ENCODE measurements around the gene COPZ2.
"Not testable (repeated sequence)": the region's sequence is repeated elsewhere in the genome, so short reads cannot be mapped to it uniquely, and the experiment has no call there.

COPZ2 gene

GRCh38 chr17:47988445-47988844 lies 49.2 kb downstream of the COPZ2 start:
- DNase-seq (ENCODE audit: low read depth in 3 of 3, low spot score in 1 of 3): not testable (repeated sequence)

- DNase-seq (ENCODE audit: low read depth in 3 of 3, low spot score in 1 of 3): no peak
Observed at GRCh38 chr17:47987240-47987835, 50.3 kb downstream of the COPZ2 start.

DNA sequence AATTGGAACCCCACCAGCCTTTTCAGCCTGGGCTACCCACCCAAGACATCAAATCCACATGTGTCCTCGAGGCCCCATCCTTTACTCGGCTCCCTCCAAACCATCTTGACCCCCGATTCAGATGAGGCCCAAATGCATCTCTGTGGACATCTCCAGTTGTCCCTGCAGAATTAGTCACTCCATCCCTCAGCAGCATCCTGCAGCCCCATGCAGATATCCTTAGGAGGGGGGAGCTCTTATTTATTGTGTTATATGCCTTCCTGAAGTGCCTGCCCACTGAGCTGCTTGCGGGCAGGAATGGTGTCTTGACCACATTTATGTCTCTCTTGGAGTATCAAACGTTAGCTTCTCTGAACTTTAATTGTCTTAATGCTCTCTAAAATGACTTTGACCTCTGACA lies 51.1 kb downstream of the COPZ2 start:
- DNase-seq (ENCODE audit: low read depth in 3 of 3, low spot score in 1 of 3): no peak

- DNase-seq (ENCODE audit: low read depth in 3 of 3, low spot score in 1 of 3): no peak
Observed at GRCh38 chr17:47983492-47984223, 53.9 kb downstream of the COPZ2 start.

- no peak for DNase-seq (ENCODE audit: low read depth in 3 of 3, low spot score in 1 of 3)
Observed at GRCh38 chr17:47982645-47983390, 54.8 kb downstream of the COPZ2 start.

DNA sequence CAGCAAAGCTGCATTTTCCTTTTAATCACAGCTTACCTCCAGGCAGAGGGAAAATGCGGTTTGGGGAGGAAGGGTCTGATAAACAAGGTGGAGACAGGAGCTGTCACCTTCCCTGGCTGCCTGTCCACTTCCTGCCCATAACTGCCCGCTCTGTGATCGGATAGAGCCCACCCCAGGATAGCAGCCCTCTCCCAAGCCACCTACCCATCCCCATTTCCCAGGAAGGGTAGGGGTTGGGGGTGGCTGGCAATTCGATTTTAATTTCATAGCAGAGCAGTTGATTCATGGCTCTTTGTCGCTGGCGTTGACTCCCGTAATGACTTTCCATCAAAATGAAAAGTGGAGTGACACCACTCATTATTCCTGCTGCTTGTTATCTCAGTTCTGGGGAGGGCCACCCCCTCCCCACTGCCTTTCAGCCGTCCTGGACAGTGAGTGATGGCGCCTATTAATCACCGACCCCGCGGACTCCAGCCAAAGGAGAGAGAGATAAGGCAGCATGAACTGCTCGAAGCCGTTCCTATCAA lies 55.4 kb downstream of the COPZ2 start:
- no peak for DNase-seq (ENCODE audit: low read depth in 3 of 3, low spot score in 1 of 3)

DNA sequence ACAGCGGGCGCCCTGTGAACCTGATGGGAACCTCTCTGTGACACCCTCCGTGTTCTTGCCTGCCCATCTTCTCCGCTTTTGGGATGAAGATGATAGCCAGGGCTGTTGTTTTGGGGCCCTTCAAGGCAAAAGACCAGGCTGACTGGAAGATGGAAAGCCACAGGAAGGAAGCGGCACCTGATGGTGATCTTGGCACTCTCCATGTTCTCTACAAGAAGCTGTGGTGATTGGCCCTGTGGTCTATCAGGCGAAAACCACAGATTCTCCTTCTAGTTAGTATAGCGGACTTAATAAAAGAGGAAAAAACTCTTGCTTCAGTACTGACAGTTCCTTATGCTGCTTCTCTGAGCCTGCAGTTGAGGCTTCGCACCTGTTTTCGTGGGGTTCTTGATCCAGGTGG lies 56.1 kb downstream of the COPZ2 start:
- no peak for DNase-seq (ENCODE audit: low read depth in 3 of 3, low spot score in 1 of 3)

DNA sequence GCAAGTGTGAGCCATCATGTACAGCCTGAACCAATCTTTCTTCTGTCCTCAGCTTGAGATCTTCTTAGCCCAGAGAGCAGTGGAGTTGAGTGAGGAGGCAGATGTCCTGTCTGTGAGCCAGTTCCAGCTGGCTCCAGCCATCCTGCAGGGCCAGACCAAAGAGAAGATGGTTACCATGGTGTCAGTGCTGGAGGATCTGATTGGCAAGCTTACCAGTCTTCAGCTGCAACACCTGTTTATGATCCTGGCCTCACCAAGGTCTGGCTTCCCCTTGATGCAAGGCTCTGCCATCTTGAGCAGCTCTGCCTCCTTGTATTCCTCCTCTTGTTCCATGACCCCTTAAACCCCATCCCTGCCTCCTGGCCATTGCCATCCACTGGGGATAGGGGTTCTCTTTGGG lies 57.1 kb downstream of the COPZ2 start:
- no peak for DNase-seq (ENCODE audit: low read depth in 3 of 3, low spot score in 1 of 3)

DNA sequence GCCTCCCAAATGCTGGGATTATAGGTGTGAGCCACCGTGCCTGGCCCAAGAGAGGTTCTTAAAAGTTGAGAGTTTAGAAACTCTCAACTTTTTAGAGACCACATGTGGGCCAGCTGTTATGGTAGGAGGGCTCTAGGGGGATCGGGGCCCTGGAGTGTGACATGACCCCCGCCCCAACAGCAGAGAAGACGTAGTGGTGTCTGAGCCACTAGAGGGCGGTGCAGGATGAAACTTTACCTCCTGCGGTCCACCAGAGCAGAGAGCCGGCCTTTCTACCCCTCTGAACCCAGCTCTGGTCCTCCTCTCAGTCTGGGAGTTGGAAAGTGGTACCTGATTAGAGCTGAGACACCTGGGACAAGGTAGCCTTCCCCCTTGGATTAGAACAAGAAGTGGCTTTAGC lies 59.3 kb downstream of the COPZ2 start:
- peak in 2 of 3 donors; percentile 5 to 21 for DNase-seq (ENCODE audit: low read depth in 3 of 3, low spot score in 1 of 3)
